ENCODE data around the gene SLC12A4.
"Not testable (repeated sequence)": the region's sequence is repeated elsewhere in the genome, so short reads cannot be mapped to it uniquely, and the experiment has no call there.

SLC12A4 gene

GRCh38 chr16:67919622-67920221 is 48.7 kb downstream of the SLC12A4 start:
- no peak overlapping the region for H3K27ac Mint-ChIP-seq
- H3K27me3 Mint-ChIP-seq, result no peaks in the 10 kb centered on the region
- no peaks in the 10 kb centered on the region for H3K9me3 Mint-ChIP-seq
- peaks cover 35% of the 10 kb centered on the region for H3K4me1 Mint-ChIP-seq (ENCODE audit: low read depth)
- H3K4me3 Mint-ChIP-seq, result no peak overlapping the region
- peaks cover 5% of the 10 kb centered on the region for H3K36me3 Mint-ChIP-seq (ENCODE audit: low read depth)

DNA sequence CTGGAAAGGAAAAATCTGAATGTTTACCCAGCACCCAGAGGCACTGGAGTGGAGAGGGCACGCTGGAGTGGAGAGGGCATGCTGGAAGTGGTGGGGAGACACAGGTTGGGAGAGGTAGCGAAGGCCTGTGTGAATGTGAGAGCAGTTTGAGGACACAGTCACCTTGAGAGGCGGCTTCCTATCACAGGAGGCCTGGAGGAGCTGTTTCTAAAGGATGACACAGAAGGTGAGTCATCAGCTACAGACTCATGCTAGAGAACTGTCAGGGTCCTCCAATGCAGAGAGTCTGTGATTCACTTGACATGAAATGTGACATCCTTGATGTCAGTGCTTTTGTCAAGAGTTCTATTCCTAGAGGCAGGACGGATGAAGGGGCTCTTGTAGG is 50.6 kb downstream of the SLC12A4 start:
- H3K27ac Mint-ChIP-seq, result peak overlapping the region; percentile 84
- H3K36me3 Mint-ChIP-seq (ENCODE audit: low read depth), result peaks cover 5% of the 10 kb centered on the region
- no peak overlapping the region for H3K4me3 Mint-ChIP-seq
- no peaks in the 10 kb centered on the region for H3K9me3 Mint-ChIP-seq
- peaks cover 35% of the 10 kb centered on the region for H3K4me1 Mint-ChIP-seq (ENCODE audit: low read depth)
- no peaks in the 10 kb centered on the region for H3K27me3 Mint-ChIP-seq

- Mint-ChIP-seq H3K27ac (peak overlapping the region; percentile 84), H3K4me3 (no peak overlapping the region)
Observed at GRCh38 chr16:67917140-67917851, 51.1 kb downstream of the SLC12A4 start.

DNA sequence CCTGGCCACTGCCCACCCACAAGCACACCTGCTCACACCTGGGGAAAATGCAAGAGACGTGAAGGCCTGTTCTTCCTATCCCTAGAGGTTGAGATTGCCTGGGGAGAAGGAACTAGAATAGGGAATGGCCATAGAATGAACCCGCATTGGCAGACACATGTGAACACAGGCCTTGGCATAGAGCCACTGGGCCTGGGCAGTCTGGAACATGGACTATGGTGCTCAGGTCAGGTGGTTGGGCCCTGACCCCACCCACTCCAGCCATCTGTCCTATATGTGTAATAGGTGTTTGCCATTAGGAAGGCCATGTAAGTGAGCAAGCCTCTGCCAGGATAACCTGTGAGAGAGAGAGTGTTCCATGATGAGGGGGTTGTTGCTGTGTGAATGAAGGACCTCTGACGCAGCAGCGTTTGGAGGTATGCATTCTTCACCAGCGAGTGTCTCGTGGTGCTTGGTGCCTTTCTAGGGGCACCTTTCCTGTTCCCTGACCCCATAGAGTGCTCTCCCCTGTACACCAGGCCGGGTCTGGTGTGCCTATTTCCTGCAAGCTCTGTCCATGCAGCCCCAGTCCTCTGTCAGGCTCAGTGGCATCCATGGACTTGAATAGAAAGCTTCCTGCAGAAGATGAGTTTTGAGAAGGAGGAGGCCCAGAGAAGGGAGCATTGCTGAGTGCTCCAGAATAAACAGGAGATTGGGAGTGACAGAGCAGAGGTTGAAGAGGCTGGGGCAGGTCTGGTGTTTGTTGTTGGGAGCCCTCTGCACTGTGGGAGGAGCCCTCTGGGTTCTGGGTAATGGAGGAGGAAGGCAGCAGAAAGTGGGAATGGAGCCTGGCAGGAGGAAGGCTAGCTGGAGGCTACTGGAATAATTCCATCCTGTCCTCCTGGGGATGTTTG is 52.4 kb downstream of the SLC12A4 start:
- H3K27ac Mint-ChIP-seq, result no peak overlapping the region
- no peaks in the 10 kb centered on the region for H3K27me3 Mint-ChIP-seq

More at GRCh38 chr16:67917140-67917851, 51.1 kb downstream of the SLC12A4 start:
- no peaks in the 10 kb centered on the region for H3K9me3 Mint-ChIP-seq
- H3K27me3 Mint-ChIP-seq, result no peaks in the 10 kb centered on the region
- peaks cover 5% of the 10 kb centered on the region for H3K36me3 Mint-ChIP-seq (ENCODE audit: low read depth)
- peaks cover 29% of the 10 kb centered on the region for H3K4me1 Mint-ChIP-seq (ENCODE audit: low read depth)

GRCh38 chr16:67915496-67915769 is 53.0 kb downstream of the SLC12A4 start:
- H3K4me1 Mint-ChIP-seq (ENCODE audit: low read depth), result peaks cover 18% of the 10 kb centered on the region
- not testable (repeated sequence) for H3K27me3 Mint-ChIP-seq; H3K36me3 Mint-ChIP-seq (ENCODE audit: low read depth); H3K4me3 Mint-ChIP-seq; H3K9me3 Mint-ChIP-seq; H3K27ac Mint-ChIP-seq

More for the DNA sequence above, 52.4 kb downstream of the SLC12A4 start:
- Mint-ChIP-seq H3K4me3 (no peak overlapping the region), H3K36me3 (ENCODE audit: low read depth) (peaks cover 10% of the 10 kb centered on the region), H3K4me1 (ENCODE audit: low read depth) (peaks cover 17% of the 10 kb centered on the region), H3K9me3 (no peaks in the 10 kb centered on the region)

GRCh38 chr16:67914758-67915495 is 53.5 kb downstream of the SLC12A4 start:
- H3K36me3 Mint-ChIP-seq (ENCODE audit: low read depth), result peaks cover 13% of the 10 kb centered on the region
- no peak overlapping the region for H3K27ac Mint-ChIP-seq
- H3K4me1 Mint-ChIP-seq (ENCODE audit: low read depth), result peaks cover 23% of the 10 kb centered on the region
- H3K4me3 Mint-ChIP-seq, result no peak overlapping the region
- no peaks in the 10 kb centered on the region for H3K9me3 Mint-ChIP-seq
- H3K27me3 Mint-ChIP-seq, result no peaks in the 10 kb centered on the region

GRCh38 chr16:67910158-67910557 is 58.3 kb downstream of the SLC12A4 start:
- H3K4me1 Mint-ChIP-seq (ENCODE audit: low read depth), result peaks cover 25% of the 10 kb centered on the region
- H3K36me3 Mint-ChIP-seq (ENCODE audit: low read depth), result peaks cover 9% of the 10 kb centered on the region
- H3K27me3 Mint-ChIP-seq, result no peaks in the 10 kb centered on the region
- peak overlapping the region; percentile 1 for H3K27ac Mint-ChIP-seq
- H3K4me3 Mint-ChIP-seq, result no peak overlapping the region
- H3K9me3 Mint-ChIP-seq, result no peaks in the 10 kb centered on the region

DNA sequence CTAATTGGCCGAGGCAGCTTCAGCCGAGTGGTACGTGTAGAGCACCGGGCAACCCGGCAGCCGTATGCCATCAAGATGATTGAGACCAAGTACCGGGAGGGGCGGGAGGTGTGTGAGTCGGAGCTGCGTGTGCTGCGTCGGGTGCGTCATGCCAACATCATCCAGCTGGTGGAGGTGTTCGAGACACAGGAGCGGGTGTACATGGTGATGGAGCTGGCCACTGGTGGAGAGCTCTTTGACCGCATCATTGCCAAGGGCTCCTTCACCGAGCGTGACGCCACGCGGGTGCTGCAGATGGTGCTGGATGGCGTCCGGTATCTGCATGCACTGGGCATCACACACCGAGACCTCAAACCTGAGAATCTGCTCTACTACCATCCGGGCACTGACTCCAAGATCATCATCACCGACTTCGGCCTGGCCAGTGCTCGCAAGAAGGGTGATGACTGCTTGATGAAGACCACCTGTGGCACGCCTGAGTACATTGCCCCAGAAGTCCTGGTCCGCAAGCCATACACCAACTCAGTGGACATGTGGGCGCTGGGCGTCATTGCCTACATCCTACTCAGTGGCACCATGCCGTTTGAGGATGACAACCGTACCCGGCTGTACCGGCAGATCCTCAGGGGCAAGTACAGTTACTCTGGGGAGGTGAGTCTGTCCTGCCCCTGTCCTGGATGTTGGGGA is 59.2 kb downstream of the SLC12A4 start:
- Mint-ChIP-seq H3K4me1 (ENCODE audit: low read depth) (peaks cover 25% of the 10 kb centered on the region), H3K36me3 (ENCODE audit: low read depth) (peaks cover 9% of the 10 kb centered on the region), H3K27me3 (no peaks in the 10 kb centered on the region), H3K9me3 (no peaks in the 10 kb centered on the region), H3K27ac (no peak overlapping the region), H3K4me3 (no peak overlapping the region)

DNA sequence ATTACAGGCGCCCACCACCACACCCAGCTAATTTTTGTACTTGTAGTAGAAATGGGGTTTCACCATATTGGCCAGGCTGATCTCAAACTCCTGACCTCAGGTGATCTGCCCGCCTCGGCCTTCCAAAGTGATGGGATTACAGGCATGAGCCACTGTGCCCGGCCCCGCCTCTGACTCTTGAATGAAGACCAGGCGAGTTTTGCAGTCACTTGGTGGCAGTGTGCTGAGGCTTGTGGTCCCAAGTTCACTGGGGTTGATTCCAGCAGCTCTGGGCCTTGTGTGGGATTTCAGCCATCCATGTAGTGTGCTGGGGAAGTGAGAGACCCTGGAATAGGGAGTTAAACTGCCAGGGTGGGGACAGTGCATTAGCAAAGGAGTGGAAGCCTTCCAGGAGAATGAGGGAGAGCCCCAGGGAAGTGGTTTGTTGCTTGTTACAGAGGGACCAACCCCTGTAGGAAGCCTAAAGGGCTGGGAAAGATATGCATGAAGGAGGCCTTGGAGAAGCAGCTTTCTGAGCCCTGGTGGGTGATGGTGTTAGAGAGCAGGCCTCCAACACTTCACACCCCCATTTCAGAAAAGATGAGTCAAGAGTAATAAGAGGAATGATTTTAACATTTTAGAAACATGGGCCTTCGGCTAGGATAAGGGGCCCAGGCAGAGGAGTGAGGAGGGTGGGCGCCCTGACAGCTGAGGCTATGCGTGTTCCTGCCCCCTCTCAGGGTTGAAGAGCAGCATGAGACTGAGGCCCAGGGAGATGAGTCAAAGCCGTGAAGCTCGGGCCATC is 60.8 kb downstream of the SLC12A4 start:
- H3K27me3 Mint-ChIP-seq, result no peaks in the 10 kb centered on the region
- H3K9me3 Mint-ChIP-seq, result no peaks in the 10 kb centered on the region
- H3K36me3 Mint-ChIP-seq (ENCODE audit: low read depth), result peaks cover 15% of the 10 kb centered on the region
- peak overlapping the region; percentile 19 for H3K27ac Mint-ChIP-seq
- H3K4me1 Mint-ChIP-seq (ENCODE audit: low read depth), result peaks cover 25% of the 10 kb centered on the region
- no peak overlapping the region for H3K4me3 Mint-ChIP-seq

GRCh38 chr16:67902831-67903230 is 65.6 kb downstream of the SLC12A4 start:
- Mint-ChIP-seq H3K9me3 (no peaks in the 10 kb centered on the region), H3K4me1 (ENCODE audit: low read depth) (peaks cover 5% of the 10 kb centered on the region), H3K27me3 (no peaks in the 10 kb centered on the region), H3K4me3 (no peak overlapping the region), H3K36me3 (ENCODE audit: low read depth) (peaks cover 6% of the 10 kb centered on the region), H3K27ac (no peak overlapping the region)

DNA sequence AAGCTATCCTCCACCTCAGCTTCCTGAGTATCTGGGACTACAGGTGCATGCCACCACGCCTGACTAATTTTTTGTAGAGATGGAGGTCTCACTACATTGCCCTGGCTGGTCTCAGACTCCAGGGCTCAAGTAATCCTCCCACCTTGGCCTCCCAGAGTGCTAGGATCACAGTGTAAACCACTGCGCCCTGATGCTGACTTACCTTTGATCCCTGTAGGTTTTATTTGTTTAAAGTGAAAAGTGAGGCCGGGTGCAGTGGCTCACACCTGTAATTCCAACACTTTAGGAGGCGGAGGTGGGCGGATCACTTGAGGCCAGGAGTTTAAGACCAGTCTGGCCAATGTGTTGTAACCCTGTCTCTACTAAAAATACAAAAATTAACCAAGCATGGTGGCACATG is 66.7 kb downstream of the SLC12A4 start:
- Mint-ChIP-seq H3K27ac (no peak overlapping the region), H3K4me1 (ENCODE audit: low read depth) (peaks cover 5% of the 10 kb centered on the region), H3K9me3 (no peaks in the 10 kb centered on the region), H3K27me3 (no peaks in the 10 kb centered on the region), H3K4me3 (no peak overlapping the region), H3K36me3 (ENCODE audit: low read depth) (peaks cover 6% of the 10 kb centered on the region)

- H3K4me3 Mint-ChIP-seq, result no peak overlapping the region
- H3K9me3 Mint-ChIP-seq, result no peaks in the 10 kb centered on the region
- H3K27ac Mint-ChIP-seq, result no peak overlapping the region
- H3K4me1 Mint-ChIP-seq (ENCODE audit: low read depth), result peaks cover 38% of the 10 kb centered on the region
- no peaks in the 10 kb centered on the region for H3K36me3 Mint-ChIP-seq (ENCODE audit: low read depth)
- no peaks in the 10 kb centered on the region for H3K27me3 Mint-ChIP-seq
Observed at GRCh38 chr16:67897231-67897630, 71.2 kb downstream of the SLC12A4 start.

DNA sequence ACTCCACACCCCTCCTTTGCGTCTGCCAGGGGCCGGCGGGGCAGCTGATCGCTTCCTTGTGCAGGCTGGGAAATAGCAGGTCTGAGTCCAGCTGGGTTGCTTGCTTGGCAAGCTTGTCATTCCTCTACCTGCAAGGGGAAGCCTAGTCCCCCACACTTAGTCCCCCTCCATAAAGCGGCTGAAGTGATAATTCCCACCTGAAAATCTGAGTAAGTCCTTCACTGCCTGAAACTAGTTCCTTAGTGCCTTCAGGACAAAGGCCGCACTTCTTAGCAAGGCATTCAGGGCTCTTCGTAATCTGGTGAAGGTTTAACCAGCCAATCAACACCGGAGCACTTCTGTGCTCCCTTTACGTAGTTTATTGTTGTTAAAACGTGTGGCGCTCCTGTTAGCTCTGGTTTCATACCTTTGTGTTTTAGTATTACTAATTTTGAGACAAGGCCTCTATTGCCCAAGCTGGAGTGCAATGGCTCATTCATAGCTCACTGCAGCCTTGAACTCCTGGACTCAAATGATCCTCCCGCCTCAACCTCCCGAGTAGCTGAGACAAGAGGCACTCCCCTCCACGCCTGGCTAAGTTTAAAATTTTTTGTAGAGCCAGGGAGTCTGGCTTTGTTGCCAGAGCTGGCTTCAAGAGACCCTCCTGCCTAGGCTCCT is 74.6 kb downstream of the SLC12A4 start:
- Mint-ChIP-seq H3K9me3 (no peaks in the 10 kb centered on the region), H3K27me3 (no peaks in the 10 kb centered on the region), H3K36me3 (ENCODE audit: low read depth) (no peaks in the 10 kb centered on the region), H3K4me3 (peak overlapping the region; percentile 97), H3K4me1 (ENCODE audit: low read depth) (peaks cover 39% of the 10 kb centered on the region), H3K27ac (peak overlapping the region; percentile 93)
